Astrocyte (in vitro differentiated cells and primary cell): ENCODE results near the gene NAA10.

Experiments
- EZH2 ChIP-seq: IDR thresholded peaks from 2 replicates; pipeline ENCODE4 v1.6.1; 2012; ENCODE audit warnings: mild to moderate bottlenecking, low read length, inconsistent platforms; ENCODE audit not compliant: insufficient read depth
- TF ChIP-seq, protein P1 (sequence below): IDR thresholded peaks from 2 replicates; pipeline ENCODE4 v1.5.1; 2011; ENCODE audit warnings: low read depth, mild to moderate bottlenecking, inconsistent platforms, low read length, moderate library complexity; ENCODE audit not compliant: insufficient read depth

DNA sequence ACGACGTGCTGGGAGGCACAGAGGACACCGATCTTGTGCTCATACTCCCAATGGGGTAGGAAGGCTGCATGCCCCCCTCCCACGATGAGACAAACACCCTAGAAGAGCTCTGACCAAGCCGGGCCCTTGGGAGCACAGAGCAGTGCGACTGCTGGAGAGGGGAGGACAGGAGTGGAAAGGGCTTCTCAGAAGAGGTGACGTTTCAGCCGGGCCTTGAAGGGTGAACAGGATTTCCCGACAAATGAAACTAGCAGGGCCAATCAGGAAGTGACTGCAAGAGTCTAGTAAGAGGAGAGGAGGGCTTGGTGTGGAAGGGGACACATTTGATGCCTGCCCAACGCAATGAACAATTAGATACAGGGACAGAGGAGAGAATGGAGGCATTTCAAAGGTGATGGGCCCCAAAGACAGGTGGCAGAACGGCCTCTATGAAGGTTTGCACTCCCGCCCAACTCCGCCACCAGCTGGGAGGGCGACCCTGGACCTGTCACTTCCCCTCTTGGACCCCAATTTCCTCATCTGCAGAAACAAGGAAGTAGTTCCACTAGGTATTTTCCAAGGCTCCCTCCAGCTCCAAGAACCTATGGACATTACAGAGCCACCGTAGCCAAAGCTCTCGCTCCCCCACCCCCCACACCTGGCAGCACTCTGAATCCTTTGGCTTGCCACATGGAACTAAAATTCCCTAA is 32.8 kb upstream of the NAA10 start:
- TF ChIP-seq, protein P1, sequence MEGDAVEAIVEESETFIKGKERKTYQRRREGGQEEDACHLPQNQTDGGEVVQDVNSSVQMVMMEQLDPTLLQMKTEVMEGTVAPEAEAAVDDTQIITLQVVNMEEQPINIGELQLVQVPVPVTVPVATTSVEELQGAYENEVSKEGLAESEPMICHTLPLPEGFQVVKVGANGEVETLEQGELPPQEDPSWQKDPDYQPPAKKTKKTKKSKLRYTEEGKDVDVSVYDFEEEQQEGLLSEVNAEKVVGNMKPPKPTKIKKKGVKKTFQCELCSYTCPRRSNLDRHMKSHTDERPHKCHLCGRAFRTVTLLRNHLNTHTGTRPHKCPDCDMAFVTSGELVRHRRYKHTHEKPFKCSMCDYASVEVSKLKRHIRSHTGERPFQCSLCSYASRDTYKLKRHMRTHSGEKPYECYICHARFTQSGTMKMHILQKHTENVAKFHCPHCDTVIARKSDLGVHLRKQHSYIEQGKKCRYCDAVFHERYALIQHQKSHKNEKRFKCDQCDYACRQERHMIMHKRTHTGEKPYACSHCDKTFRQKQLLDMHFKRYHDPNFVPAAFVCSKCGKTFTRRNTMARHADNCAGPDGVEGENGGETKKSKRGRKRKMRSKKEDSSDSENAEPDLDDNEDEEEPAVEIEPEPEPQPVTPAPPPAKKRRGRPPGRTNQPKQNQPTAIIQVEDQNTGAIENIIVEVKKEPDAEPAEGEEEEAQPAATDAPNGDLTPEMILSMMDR, result no peak
- no peak for TF ChIP-seq EZH2
